H1 (cell line): ENCODE data around the gene ISOC1. TPM values are rescaled to one million over a fixed set of nuclear protein-coding genes. Genes with fewer than 3 reads are reported as not detected.

Experiments
- CTCF ChIA-PET: fragments of 300-600 bp; sonication (Branson Sonifier 250); formaldehyde crosslinking; loops from one replicate; lab custom pipeline; 2021; ENCODE audit not compliant: partially characterized antibody; lab: Charles Lee
- POLR2A ChIA-PET: fragments of 300-600 bp; sonication (Branson Sonifier 250); formaldehyde crosslinking; loops from one replicate; lab custom pipeline; 2021; ENCODE audit warnings: inconsistent platforms; ENCODE audit not compliant: partially characterized antibody; lab: Charles Lee
- DNase-seq, 2 experiments: peaks; one replicate each; pipeline versions ENCODE4 v3.0.0 to v3.0.0-alpha.2; 2010 to 2022; ENCODE audit warnings: low spot score in 2 of 2, low read depth in 1 of 2, mixed read lengths in 1 of 2
- FAIRE-seq: peaks from 2 replicates; lab custom pipeline; 2011; peaks lifted over from hg19 to GRCh38; lab: Jason Lieb, UNC
- H2AFZ ChIP-seq: 2 replicates; pipeline ENCODE4 v1.8.1; 2012; ENCODE audit warnings: low read length, inconsistent platforms
- H2AK5ac ChIP-seq: 2 replicates; pipeline ENCODE4 v1.6.1; 2013; ENCODE audit warnings: low read depth, low read length
- H2BK120ac ChIP-seq: replicated peaks from 2 replicates; pipeline ENCODE3; 2013; ENCODE audit warnings: low read depth, low read length, inconsistent platforms
- H2BK12ac ChIP-seq: 2 replicates; pipeline ENCODE4 v1.6.1; 2013; ENCODE audit warnings: low read depth, low read length
- H2BK15ac ChIP-seq: 2 replicates; pipeline ENCODE4 v1.6.1; 2013; ENCODE audit warnings: low read length
- H2BK20ac ChIP-seq: 2 replicates; pipeline ENCODE4 v1.6.1; 2013; ENCODE audit warnings: low read length
- H2BK5ac ChIP-seq: 2 replicates; pipeline ENCODE4 v1.6.1; 2013; ENCODE audit warnings: low read depth, low read length
- H3K14ac ChIP-seq: 2 replicates; pipeline ENCODE4 v1.6.1; 2013; ENCODE audit warnings: inconsistent platforms; ENCODE audit not compliant: insufficient read length
- H3K18ac ChIP-seq: 2 replicates; pipeline ENCODE4 v1.6.1; 2013; ENCODE audit warnings: low read length; ENCODE audit errors: extremely low read depth
- H3K23ac ChIP-seq: 2 replicates; pipeline ENCODE4 v1.6.1; 2013; ENCODE audit warnings: inconsistent platforms; ENCODE audit not compliant: insufficient read length
- H3K23me2 ChIP-seq: 2 replicates; pipeline ENCODE4 v1.6.1; 2013; ENCODE audit warnings: low read depth, low read length
- H3K27ac ChIP-seq: 2 replicates; pipeline ENCODE4 v1.6.1; 2011; ENCODE audit warnings: low read depth, low read length, inconsistent platforms
- H3K27me3 ChIP-seq, 4 experiments: replicated peaks in 1 of 4; 1 replicate in 1 of 4; 2 replicates in 3 of 4; pipeline versions ENCODE4 v1.6.1 to v1.8.1; 2011 to 2013; ENCODE audit warnings: low read length in 3 of 4, mild to moderate bottlenecking in 3 of 4, inconsistent platforms in 2 of 4, mixed read lengths in 2 of 4, moderate library complexity in 1 of 4; ENCODE audit not compliant: control insufficient read depth in 3 of 4, insufficient read depth in 3 of 4; ENCODE audit errors: extremely low read depth in 1 of 4
- H3K36me3 ChIP-seq, 4 experiments: 2 replicates each; pipeline versions ENCODE4 v1.6.1 to v1.8.1; 2011 to 2013; ENCODE audit warnings: mild to moderate bottlenecking in 4 of 4, low read length in 3 of 4, moderate library complexity in 2 of 4, control low read depth in 1 of 4, inconsistent platforms in 1 of 4; ENCODE audit not compliant: insufficient read depth in 4 of 4, control insufficient read depth in 2 of 4
- H3K4ac ChIP-seq: replicated peaks from 2 replicates; pipeline ENCODE3; 2013; ENCODE audit warnings: low read length, low read depth, mixed read lengths, inconsistent platforms; ENCODE audit not compliant: insufficient read length
- H3K4me1 ChIP-seq, 4 experiments: replicated peaks in 1 of 4; 1 replicate in 1 of 4; 2 replicates in 3 of 4; pipeline versions ENCODE4 v1.6.1 to v1.8.1; 2011 to 2013; ENCODE audit warnings: low read length in 3 of 4, inconsistent platforms in 2 of 4, mixed read lengths in 1 of 4; ENCODE audit not compliant: insufficient read depth in 4 of 4, control insufficient read depth in 3 of 4
- H3K4me2 ChIP-seq, 2 experiments: 2 replicates each; pipeline versions ENCODE4 v1.6.1 to v1.8.1; 2011 to 2013; ENCODE audit warnings: low read depth in 2 of 2, low read length in 2 of 2, control low read depth in 1 of 2, inconsistent platforms in 1 of 2, mild to moderate bottlenecking in 1 of 2; ENCODE audit not compliant: insufficient read depth in 1 of 2
- H3K4me3 ChIP-seq, 4 experiments: fragments of 200-600, 300-600 bp in 1 of 4; sonication (generic), shearing (Covaris generic), sonication (Bioruptor Twin) in 1 of 4; 2 replicates each; pipeline versions ENCODE4 v1.5.1 to v1.8.1; 2011 to 2016; ENCODE audit warnings: low read length in 4 of 4, low read depth in 3 of 4, control low read depth in 2 of 4, inconsistent platforms in 2 of 4, mild to moderate bottlenecking in 2 of 4, mixed read lengths in 1 of 4, moderate library complexity in 1 of 4; ENCODE audit not compliant: insufficient read depth in 2 of 4; ENCODE audit errors: extremely low read depth in 1 of 4
- H3K56ac ChIP-seq: replicated peaks from 2 replicates; pipeline ENCODE3; 2013; ENCODE audit warnings: low read depth, mild to moderate bottlenecking, mixed read lengths, low read length, inconsistent platforms; ENCODE audit not compliant: insufficient read length
- H3K79me1 ChIP-seq: 2 replicates; pipeline ENCODE4 v1.6.1; 2013; ENCODE audit warnings: low read depth, low read length, control low read depth
- H3K79me2 ChIP-seq, 2 experiments: 2 replicates each; pipeline versions ENCODE4 v1.6.1 to v1.8.1; 2012 to 2013; ENCODE audit warnings: low read length in 2 of 2, mild to moderate bottlenecking in 2 of 2, inconsistent platforms in 1 of 2; ENCODE audit not compliant: insufficient read depth in 2 of 2, control insufficient read depth in 1 of 2
- H3K9ac ChIP-seq, 4 experiments: replicated peaks in 1 of 4; 1 replicate in 1 of 4; 2 replicates in 3 of 4; pipeline versions ENCODE4 v1.6.1 to v1.8.1; 2011 to 2013; ENCODE audit warnings: low read depth in 3 of 4, low read length in 3 of 4, control low read depth in 2 of 4, mild to moderate bottlenecking in 2 of 4, moderate library complexity in 2 of 4, inconsistent platforms in 1 of 4; ENCODE audit errors: extremely low read depth in 1 of 4
- H3K9me3 ChIP-seq, 2 experiments: 2 replicates each; pipeline versions ENCODE4 v1.6.1 to v1.8.1; 2012 to 2013; ENCODE audit warnings: mild to moderate bottlenecking in 2 of 2, moderate library complexity in 2 of 2, control low read depth in 1 of 2, inconsistent platforms in 1 of 2, low read depth in 1 of 2, low read length in 1 of 2, mixed read lengths in 1 of 2; ENCODE audit not compliant: insufficient read depth in 2 of 2
- H4K20me1 ChIP-seq, 2 experiments: replicated peaks in 1 of 2; 2 replicates each; pipeline versions ENCODE3 to v1.8.1; 2011 to 2013; ENCODE audit warnings: inconsistent platforms in 2 of 2, low read length in 2 of 2, mild to moderate bottlenecking in 1 of 2; ENCODE audit not compliant: insufficient read depth in 2 of 2, control insufficient read depth in 1 of 2
- H4K5ac ChIP-seq: 2 replicates; pipeline ENCODE4 v1.6.1; 2013; ENCODE audit warnings: low read length, low read depth, mixed read lengths, inconsistent platforms; ENCODE audit not compliant: insufficient read length
- H4K8ac ChIP-seq: 2 replicates; pipeline ENCODE4 v1.8.0; 2013; ENCODE audit warnings: mild to moderate bottlenecking, moderate library complexity, low read length, inconsistent platforms; ENCODE audit not compliant: insufficient read depth; ENCODE audit errors: extremely low read depth
- H4K91ac ChIP-seq: replicated peaks from 2 replicates; pipeline ENCODE3; 2013; ENCODE audit warnings: low read length, mixed read lengths, inconsistent platforms; ENCODE audit not compliant: insufficient read length
- CBX5 ChIP-seq: fragments of 300-800, 300-1000 bp; sonication (generic); IDR thresholded peaks from 2 replicates; pipeline ENCODE4 v1.7.1; 2016; ENCODE audit warnings: antibody characterized with exemption, low read length, low read depth
- TAF1 ChIP-seq: IDR thresholded peaks from 2 replicates; pipeline ENCODE4 v1.6.1; 2011; ENCODE audit warnings: mild to moderate bottlenecking, low read depth, low read length
- WGBS, 2 experiments: shearing (Covaris generic) in 1 of 2; methylation state at CpG; one replicate each; pipeline versions ENCODE4 v1.1.6 to v1.1.7; 2013 to 2015; ENCODE audit warnings: low lambda C conversion rate in 2 of 2, mixed read lengths in 2 of 2, inconsistent platforms in 1 of 2, low coverage in 1 of 2, missing lambda C conversion rate in 1 of 2; ENCODE audit not compliant: insufficient replicate concordance in 2 of 2, insufficient coverage in 1 of 2, insufficient read length in 1 of 2; ENCODE audit errors: extremely low coverage in 1 of 2, missing lambda C conversion rate in 1 of 2; 5-methylcytosine and 5-hydroxymethylcytosine counted together
- polyA plus RNA-seq, 7 experiments: library from polyadenylated mRNA; depleted of rRNA in 3 of 7; stranded (reverse) in 5 of 7; unstranded in 2 of 7; fragments of >200 nt in 5 of 7; fragments of 200-250 nt in 2 of 7; gene quantifications; 1 replicate in 5 of 7; 2 replicates in 1 of 7; 4 replicates in 1 of 7; pipeline versions ENCODE4 v1.2.1 to v1.2.3, GENCODE V29; 2011 to 2013; ENCODE audit warnings: missing spikeins in 2 of 7, mixed read lengths in 2 of 7
- total RNA-seq: library from RNA; stranded (reverse); fragmentation: NEBNext Ultra II Directional; extraction: Animal tissue kit (Norgen Biotek cat#: 25700); gene quantifications from 2 replicates; pipeline ENCODE4 v1.2.1, GENCODE V29; 2021

ISOC1 gene
- total and polyA plus RNA-seq, 2 of the 8 experiments (the other 6 are each of a cell fraction or from before 2014, with no cell fraction given) = 27.7 to 34.9 TPM

DNA sequence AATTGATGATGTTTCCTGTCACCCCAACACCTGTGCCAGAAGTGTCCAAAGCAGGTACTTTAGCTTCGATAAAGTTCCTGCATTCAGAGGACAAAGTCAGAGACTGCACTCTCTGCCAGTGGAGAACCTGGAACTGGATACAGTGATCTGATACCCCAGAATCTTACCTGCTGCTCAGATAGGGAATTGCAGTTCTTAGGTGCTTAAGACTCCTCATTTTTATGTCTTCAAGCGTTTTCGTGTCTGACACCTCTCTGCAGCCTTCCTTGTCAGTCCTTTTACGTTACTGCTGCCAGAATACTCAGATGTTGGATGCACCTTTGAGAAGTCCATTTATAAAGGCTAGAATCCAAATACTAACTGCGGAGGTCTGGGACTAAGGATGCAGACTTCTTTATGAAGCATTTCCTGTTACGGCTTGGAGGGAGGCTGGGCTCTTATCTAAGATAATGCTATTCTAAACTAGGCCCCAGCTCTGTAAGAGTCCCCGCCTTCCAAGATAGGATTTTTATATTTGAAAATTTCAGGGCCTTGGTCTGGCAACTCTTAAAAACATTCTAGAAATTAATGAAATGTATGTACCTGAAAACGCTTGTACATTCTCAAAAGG lies 1.9 kb downstream of the ISOC1 start:
- no peak overlapping the region for H3K14ac ChIP-seq
- H4K20me1 ChIP-seq = peaks cover 2 to 10% of the 10 kb centered on the region in 2 experiments
- H3K18ac ChIP-seq = no peak overlapping the region
- H2BK20ac ChIP-seq = no peak overlapping the region
- H3K4me3 ChIP-seq = 0 out of 8 replicates have a peak overlapping the region, but pooled peaks of 1 of the 4 experiments have one; percentile 93
- no peak overlapping the region for H3K27ac ChIP-seq
- peaks cover 3 to 13% of the 10 kb centered on the region in 2 experiments; a peak in 2 of 4 replicates for H3K79me2 ChIP-seq
- H3K9ac ChIP-seq = no peak overlapping the region
- H2BK12ac ChIP-seq = no peak overlapping the region
- H3K36me3 ChIP-seq = no peaks in the 10 kb centered on the region
- 86% methylated on average over 8 of the region's 8 CpGs; no CpG with 5 or more reads in 1 of the 2 experiments for WGBS, 2 experiments
- no peak for TF ChIP-seq TAF1
- no peak for TF ChIP-seq CBX5
- TF ChIP-seq, all 59 proteins: peak for 0
- Histone ChIP-seq H3K79me1 (no peaks in the 10 kb centered on the region), H4K5ac (no peak overlapping the region), H2BK15ac (no peak overlapping the region), H3K23ac (no peak overlapping the region), H4K8ac (no peak overlapping the region), H3K9me3 (no peaks in the 10 kb centered on the region), H3K23me2 (peaks cover 8% of the 10 kb centered on the region), H3K27me3 (peaks cover 0 to 3% (median 2%) of the 10 kb centered on the region in 4 experiments; a peak in 3 of 7 replicates), H4K91ac (no peak overlapping the region), H2AK5ac (no peak overlapping the region), H3K4me2 (no peak overlapping the region; a peak in 1 of 4 replicates), H3K4me1 (peaks cover 0 to 6% (median 1%) of the 10 kb centered on the region in 4 experiments; a peak in 2 of 7 replicates), H2BK5ac (no peak overlapping the region), H3K56ac (no peak overlapping the region), H2BK120ac (no peak overlapping the region), H3K4ac (no peak overlapping the region), H2AFZ (no peak overlapping the region)
- CTCF ChIA-PET = interaction anchor here (0.7 to 6.1 kb wide), 11 partner anchors 9 to 191 kb away, joined by 3 to 62 read pairs (median 5); no protein-coding TSS in a partner anchor
- no peak for DNase-seq
- POLR2A ChIA-PET = no interaction called here
- peak; percentile 87 for FAIRE-seq
